Fibroblast of mammary gland (primary cell): Measurements from ENCODE around the gene BRAP.
"Not testable (repeated sequence)": the region's sequence is repeated elsewhere in the genome, so short reads cannot be mapped to it uniquely, and the experiment has no call there.

Experiments used
- DNase-seq: peaks from one replicate; pipeline ENCODE4 v3.0.0-alpha.2; 2010; ENCODE audit warnings: low read depth
- H3K4me3 ChIP-seq: 2 replicates; pipeline ENCODE4 v1.5.1; 2011; ENCODE audit warnings: low read depth, mild to moderate bottlenecking, low read length, moderate library complexity; ENCODE audit not compliant: control insufficient read depth
- TF ChIP-seq, protein P1 (sequence below): conservative IDR thresholded peaks from 2 replicates; pipeline ENCODE4 v1.5.1; 2011; ENCODE audit warnings: low read depth, low read length, inconsistent platforms; ENCODE audit not compliant: control insufficient read depth, insufficient read depth

Gene BRAP

DNA sequence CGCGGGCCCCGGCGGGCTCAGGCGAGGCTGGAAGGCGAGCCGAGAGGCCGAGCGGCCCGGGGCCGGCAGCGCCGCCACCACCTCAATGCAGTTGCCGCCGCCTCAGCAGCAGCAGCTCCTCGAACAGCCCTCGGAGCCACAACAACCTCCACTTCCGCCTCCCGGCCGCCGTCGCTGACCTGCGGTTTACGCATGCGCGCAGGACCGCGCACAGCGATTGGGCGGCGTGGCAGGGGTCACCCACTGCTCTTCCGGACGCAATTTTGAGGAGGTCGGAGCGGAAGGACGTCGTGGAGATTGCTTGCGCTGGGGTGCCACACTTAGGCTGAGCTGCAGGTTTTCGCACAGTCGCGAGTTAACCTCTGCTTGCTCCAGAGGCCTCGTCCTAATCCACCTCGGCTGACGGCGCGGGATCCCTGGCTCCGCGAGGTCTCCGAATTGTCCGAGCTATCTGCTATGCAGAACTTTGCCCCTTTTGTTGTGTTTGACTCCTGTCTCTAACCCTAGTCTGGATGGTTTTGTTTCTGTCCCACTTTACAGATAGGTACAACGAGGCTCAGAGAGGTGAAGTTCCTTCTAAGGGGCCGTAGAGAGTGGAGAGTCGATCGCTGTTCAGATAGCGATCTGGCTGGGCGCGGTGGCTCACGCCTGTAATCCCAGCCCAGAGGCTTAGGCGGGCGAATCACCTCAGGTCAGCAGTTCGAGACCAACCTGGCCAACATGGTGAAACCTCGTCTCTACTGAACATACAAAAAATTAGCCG lies at the start of gene BRAP, which contains the start of gene ACAD10:
BRAP (minus strand) TSS at position 146 of the 763 bp plus-strand sequence. CDS start 164 bp downstream, outside the sequence.
ACAD10 (plus strand) TSS at position 243 of the 763 bp plus-strand sequence. CDS start 6,657 bp downstream, outside the sequence.
- TF ChIP-seq, protein P1, sequence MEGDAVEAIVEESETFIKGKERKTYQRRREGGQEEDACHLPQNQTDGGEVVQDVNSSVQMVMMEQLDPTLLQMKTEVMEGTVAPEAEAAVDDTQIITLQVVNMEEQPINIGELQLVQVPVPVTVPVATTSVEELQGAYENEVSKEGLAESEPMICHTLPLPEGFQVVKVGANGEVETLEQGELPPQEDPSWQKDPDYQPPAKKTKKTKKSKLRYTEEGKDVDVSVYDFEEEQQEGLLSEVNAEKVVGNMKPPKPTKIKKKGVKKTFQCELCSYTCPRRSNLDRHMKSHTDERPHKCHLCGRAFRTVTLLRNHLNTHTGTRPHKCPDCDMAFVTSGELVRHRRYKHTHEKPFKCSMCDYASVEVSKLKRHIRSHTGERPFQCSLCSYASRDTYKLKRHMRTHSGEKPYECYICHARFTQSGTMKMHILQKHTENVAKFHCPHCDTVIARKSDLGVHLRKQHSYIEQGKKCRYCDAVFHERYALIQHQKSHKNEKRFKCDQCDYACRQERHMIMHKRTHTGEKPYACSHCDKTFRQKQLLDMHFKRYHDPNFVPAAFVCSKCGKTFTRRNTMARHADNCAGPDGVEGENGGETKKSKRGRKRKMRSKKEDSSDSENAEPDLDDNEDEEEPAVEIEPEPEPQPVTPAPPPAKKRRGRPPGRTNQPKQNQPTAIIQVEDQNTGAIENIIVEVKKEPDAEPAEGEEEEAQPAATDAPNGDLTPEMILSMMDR: no peak
- H3K4me3 ChIP-seq: peak within 1 kb of the TSS; percentile 67
- DNase-seq: peak; percentile 92

- TF ChIP-seq, protein P1: no peak
- H3K4me3 ChIP-seq: no peak overlapping the region
- no peak for DNase-seq
These were observed 47.7 kb upstream of the BRAP start for GRCh38 chr12:111733340-111733915.

DNA sequence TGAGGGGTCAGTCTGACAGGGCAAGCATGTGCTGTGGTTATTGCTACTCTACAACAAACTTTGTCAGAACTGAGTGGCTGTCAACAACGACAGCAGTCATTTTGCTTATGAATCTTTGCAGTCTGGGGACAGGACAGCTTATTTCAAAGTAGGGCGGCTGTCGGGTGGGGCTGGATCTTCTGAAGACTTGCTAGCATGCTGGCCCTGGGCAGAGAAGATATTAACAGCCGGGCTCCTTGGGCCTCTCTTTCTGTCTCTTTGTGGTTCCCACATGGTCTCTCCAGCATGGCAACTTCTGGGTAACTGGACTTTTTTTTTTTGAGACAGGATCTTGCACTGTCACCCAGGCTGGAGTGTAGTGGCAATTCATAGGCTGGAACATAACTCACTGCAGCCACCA lies 47.0 kb upstream of the BRAP start:
- TF ChIP-seq, protein P1: no peak
- no peak for DNase-seq
- H3K4me3 ChIP-seq: no peak overlapping the region

DNA sequence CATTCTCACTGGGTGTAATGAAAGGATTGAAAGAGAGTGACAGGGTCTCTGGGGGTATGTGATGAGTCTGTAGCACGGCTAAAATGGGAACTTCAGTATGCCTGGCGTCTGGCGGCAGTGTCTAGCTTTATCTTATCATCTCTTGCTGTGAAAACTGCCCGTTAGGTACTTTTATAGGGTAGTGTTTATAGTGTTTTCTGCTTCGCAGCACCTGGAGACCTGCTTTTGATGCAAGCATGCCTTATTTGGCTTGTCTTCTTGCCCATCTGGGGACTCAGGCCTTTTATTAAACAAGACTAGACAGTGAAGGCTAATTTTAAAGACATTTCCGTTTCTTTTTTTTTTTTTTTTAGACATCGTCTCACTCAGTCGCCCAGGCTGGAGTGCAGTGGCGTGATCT lies 44.7 kb upstream of the BRAP start:
- TF ChIP-seq, protein P1: no peak
- DNase-seq: no peak
- no peak overlapping the region for H3K4me3 ChIP-seq

GRCh38 chr12:111728795-111729194 lies 43.0 kb upstream of the BRAP start:
- no peak overlapping the region for H3K4me3 ChIP-seq
- DNase-seq: no peak
- TF ChIP-seq, protein P1: no peak

GRCh38 chr12:111723646-111724360 lies 38.0 kb upstream of the BRAP start:
- H3K4me3 ChIP-seq: not testable (repeated sequence)

GRCh38 chr12:111720457-111720856 lies 34.7 kb upstream of the BRAP start:
- no peak overlapping the region for H3K4me3 ChIP-seq
- TF ChIP-seq, protein P1: no peak
- DNase-seq: no peak

More at GRCh38 chr12:111723646-111724360, 38.0 kb upstream of the BRAP start:
- not testable (repeated sequence) for DNase-seq

GRCh38 chr12:111719316-111719715 lies 33.6 kb upstream of the BRAP start:
- not testable (repeated sequence) for DNase-seq, H3K4me3 ChIP-seq
